ENCODE results near the gene TNFRSF1B.

TNFRSF1B gene

GRCh38 chr1:12138196-12139168 lies 28.3 kb upstream of the TNFRSF1B start:
- Histone ChIP-seq H3K4me1 (ENCODE audit: control insufficient read depth in 1 of 2, insufficient read depth in 1 of 2, low read depth in 1 of 2, low read length in 1 of 2) (peaks cover 40 to 42% of the 10 kb centered on the region in 2 experiments), H3K9me3 (no peaks in the 10 kb centered on the region), H3K27me3 (no peaks in the 10 kb centered on the region), H3K4me3 (ENCODE audit: low read depth in 1 of 2, low read length in 1 of 2) (no peak overlapping the region), H3K27ac (peak overlapping the region; percentile 20), H3K36me3 (no peaks in the 10 kb centered on the region)
- TF ChIP-seq CTCF (IDR thresholded peaks at IDR 0.05) = no peak

- H3K4me1 ChIP-seq (ENCODE audit: control insufficient read depth in 1 of 2, insufficient read depth in 1 of 2, low read depth in 1 of 2, low read length in 1 of 2) = peaks cover 54% of the 10 kb centered on the region in 2 experiments
- H3K36me3 ChIP-seq = no peaks in the 10 kb centered on the region
Observed at GRCh38 chr1:12140016-12140415, 26.8 kb upstream of the TNFRSF1B start.

GRCh38 chr1:12140515-12141162 lies 26.2 kb upstream of the TNFRSF1B start:
- no peak for TF ChIP-seq CTCF (IDR thresholded peaks at IDR 0.05)
- Histone ChIP-seq H3K36me3 (no peaks in the 10 kb centered on the region), H3K27ac (peak overlapping the region; percentile 100), H3K9me3 (no peaks in the 10 kb centered on the region), H3K27me3 (no peaks in the 10 kb centered on the region), H3K4me3 (ENCODE audit: low read depth in 1 of 2, low read length in 1 of 2) (no peak overlapping the region), H3K4me1 (ENCODE audit: control insufficient read depth in 1 of 2, insufficient read depth in 1 of 2, low read depth in 1 of 2, low read length in 1 of 2) (peaks cover 60% of the 10 kb centered on the region in 2 experiments)

More at GRCh38 chr1:12140016-12140415, 26.8 kb upstream of the TNFRSF1B start:
- peak overlapping the region; percentile 100 for H3K27ac ChIP-seq
- no peak for TF ChIP-seq CTCF (IDR thresholded peaks at IDR 0.05)
- H3K4me3 ChIP-seq (ENCODE audit: low read depth in 1 of 2, low read length in 1 of 2) = no peak overlapping the region
- H3K27me3 ChIP-seq = no peaks in the 10 kb centered on the region
- no peaks in the 10 kb centered on the region for H3K9me3 ChIP-seq

GRCh38 chr1:12141163-12141850 lies 25.5 kb upstream of the TNFRSF1B start:
- no peak overlapping the region for H3K4me3 ChIP-seq (ENCODE audit: low read depth in 1 of 2, low read length in 1 of 2)
- H3K27ac ChIP-seq = peak overlapping the region; percentile 100
- no peaks in the 10 kb centered on the region for H3K36me3 ChIP-seq
- no peak for TF ChIP-seq CTCF (IDR thresholded peaks at IDR 0.05)
- peaks cover 67% of the 10 kb centered on the region in 2 experiments for H3K4me1 ChIP-seq (ENCODE audit: control insufficient read depth in 1 of 2, insufficient read depth in 1 of 2, low read depth in 1 of 2, low read length in 1 of 2)
- no peaks in the 10 kb centered on the region for H3K27me3 ChIP-seq
- no peaks in the 10 kb centered on the region for H3K9me3 ChIP-seq

- H3K27ac ChIP-seq = peak overlapping the region; percentile 100
- peaks cover 77% of the 10 kb centered on the region in 2 experiments for H3K4me1 ChIP-seq (ENCODE audit: control insufficient read depth in 1 of 2, insufficient read depth in 1 of 2, low read depth in 1 of 2, low read length in 1 of 2)
- H3K36me3 ChIP-seq = no peaks in the 10 kb centered on the region
- H3K9me3 ChIP-seq = no peaks in the 10 kb centered on the region
- TF ChIP-seq CTCF (IDR thresholded peaks at IDR 0.05) = no peak
- H3K4me3 ChIP-seq (ENCODE audit: low read depth in 1 of 2, low read length in 1 of 2) = peak overlapping the region; percentile 40 to 46
- H3K27me3 ChIP-seq = no peaks in the 10 kb centered on the region
Observed at GRCh38 chr1:12142141-12142823, 24.5 kb upstream of the TNFRSF1B start.

All from neutrophil (primary cell).